ENCODE measurements around the gene VPS11. TPM values are rescaled to one million over a fixed set of nuclear protein-coding genes. Genes with fewer than 3 reads are reported as not detected.

VPS11 gene
- total RNA-seq, 1 donor from 2014 or later, result 10.4 TPM

GRCh38 chr11:119110439-119110838, 42.8 kb downstream of the VPS11 start:
- Mint-ChIP-seq H3K27me3 (ENCODE audit: insufficient read depth, low read depth) (no peaks in the 10 kb centered on the region), H3K36me3 (peaks cover 7% of the 10 kb centered on the region), H3K4me1 (peaks cover 24% of the 10 kb centered on the region), H3K27ac (no peak overlapping the region), H3K4me3 (no peak overlapping the region), H3K9me3 (no peaks in the 10 kb centered on the region)
- no peaks in the 10 kb centered on the region for H3K9me3 ChIP-seq (ENCODE audit: low read depth)
- H3K4me2 ChIP-seq, result no peak overlapping the region
- H3K4me3 ChIP-seq, result no peak overlapping the region
- peaks cover 4% of the 10 kb centered on the region for H4K20me1 ChIP-seq (ENCODE audit: low read depth)
- no peaks in the 10 kb centered on the region for H3K36me3 ChIP-seq
- peaks cover 4% of the 10 kb centered on the region for H3K79me2 ChIP-seq (ENCODE audit: low read depth)
- no peak for DNase-seq (ENCODE audit: low spot score)
- no peak overlapping the region for H3K27ac ChIP-seq
- H3K4me1 ChIP-seq, result peaks cover 9% of the 10 kb centered on the region
- TF ChIP-seq EZH2phosphoT487 (IDR thresholded peaks at IDR 0.05), result no peak
- no peak for TF ChIP-seq CTCF (IDR thresholded peaks at IDR 0.05)
- TF ChIP-seq EZH2 (IDR thresholded peaks at IDR 0.05), result no peak
- H3K27me3 ChIP-seq, result peaks cover 15% of the 10 kb centered on the region
- H3F3A ChIP-seq (ENCODE audit: low read depth), result peaks cover 26% of the 10 kb centered on the region
- no peak overlapping the region for H2AFZ ChIP-seq (replicated peaks)
- no peak overlapping the region for H3K9ac ChIP-seq

GRCh38 chr11:119111361-119111925, 43.8 kb downstream of the VPS11 start:
- Histone ChIP-seq H3K4me3 (no peak overlapping the region), H3K4me1 (peaks cover 9% of the 10 kb centered on the region), H3K36me3 (no peaks in the 10 kb centered on the region), H3F3A (ENCODE audit: low read depth) (peaks cover 20% of the 10 kb centered on the region), H3K9me3 (ENCODE audit: low read depth) (no peaks in the 10 kb centered on the region), H4K20me1 (ENCODE audit: low read depth) (peaks cover 4% of the 10 kb centered on the region), H3K79me2 (ENCODE audit: low read depth) (peaks cover 4% of the 10 kb centered on the region), H3K27me3 (peaks cover 15% of the 10 kb centered on the region), H3K9ac (no peak overlapping the region), H3K4me2 (no peak overlapping the region), H3K27ac (no peak overlapping the region), H2AFZ (replicated peaks) (no peak overlapping the region)
- no peaks in the 10 kb centered on the region for H3K27me3 Mint-ChIP-seq (ENCODE audit: insufficient read depth, low read depth)
- no peaks in the 10 kb centered on the region for H3K9me3 Mint-ChIP-seq
- no peak overlapping the region for H3K4me3 Mint-ChIP-seq
- no peak for DNase-seq (ENCODE audit: low spot score)
- H3K27ac Mint-ChIP-seq, result no peak overlapping the region
- H3K4me1 Mint-ChIP-seq, result peaks cover 17% of the 10 kb centered on the region
- TF ChIP-seq EZH2phosphoT487 (IDR thresholded peaks at IDR 0.05) (no peak), CTCF (IDR thresholded peaks at IDR 0.05) (no peak), EZH2 (IDR thresholded peaks at IDR 0.05) (no peak)
- peaks cover 8% of the 10 kb centered on the region for H3K36me3 Mint-ChIP-seq

- Histone ChIP-seq H4K20me1 (ENCODE audit: low read depth) (peaks cover 4% of the 10 kb centered on the region), H3K36me3 (no peaks in the 10 kb centered on the region), H3F3A (ENCODE audit: low read depth) (peaks cover 15% of the 10 kb centered on the region), H3K4me2 (no peak overlapping the region), H2AFZ (replicated peaks) (no peak overlapping the region), H3K27ac (no peak overlapping the region), H3K27me3 (peaks cover 14% of the 10 kb centered on the region), H3K9ac (no peak overlapping the region), H3K4me1 (peaks cover 9% of the 10 kb centered on the region), H3K4me3 (no peak overlapping the region), H3K9me3 (ENCODE audit: low read depth) (no peaks in the 10 kb centered on the region), H3K79me2 (ENCODE audit: low read depth) (peaks cover 4% of the 10 kb centered on the region)
- Mint-ChIP-seq H3K4me3 (no peak overlapping the region), H3K36me3 (peaks cover 8% of the 10 kb centered on the region), H3K9me3 (no peaks in the 10 kb centered on the region), H3K27me3 (ENCODE audit: insufficient read depth, low read depth) (no peaks in the 10 kb centered on the region), H3K4me1 (peaks cover 12% of the 10 kb centered on the region), H3K27ac (no peak overlapping the region)
- TF ChIP-seq EZH2 (IDR thresholded peaks at IDR 0.05) (no peak), CTCF (IDR thresholded peaks at IDR 0.05) (no peak), EZH2phosphoT487 (IDR thresholded peaks at IDR 0.05) (no peak)
- DNase-seq (ENCODE audit: low spot score), result no peak
Observed at GRCh38 chr11:119112314-119113020, 44.8 kb downstream of the VPS11 start.

All from neural progenitor cell (in vitro differentiated cells).